T-helper 2 cell treated with Interferon-gamma antibody and Interleukin-4, amounts not matched to agents 100 ng/mL and 5 ng/mL, for 36 hours (primary cell): ENCODE results near the gene ZNF839. TPM values are rescaled to one million over a fixed set of nuclear protein-coding genes. Genes with fewer than 3 reads are reported as not detected.

ENCODE experiments used
- intact Hi-C: fragments of 100-400 bp; cut with micrococcal nuclease; formaldehyde crosslinking; loops from one replicate; pipeline ENCODE4 v1.15.1; 2023
- total RNA-seq: library from RNA; stranded (reverse); gene quantifications from 2 replicates; pipeline ENCODE4 v1.2.3, GENCODE V29; 2022

ZNF839 gene
- total RNA-seq, 1 donor from 2014 or later: 14.6 TPM

- intact Hi-C loops: no loop called here
These were observed 55.6 kb downstream of the ZNF839 start for GRCh38 chr14:102375119-102375518.

- intact Hi-C loops: no loop called here
These were observed 58.1 kb downstream of the ZNF839 start for GRCh38 chr14:102377696-102378095.

DNA sequence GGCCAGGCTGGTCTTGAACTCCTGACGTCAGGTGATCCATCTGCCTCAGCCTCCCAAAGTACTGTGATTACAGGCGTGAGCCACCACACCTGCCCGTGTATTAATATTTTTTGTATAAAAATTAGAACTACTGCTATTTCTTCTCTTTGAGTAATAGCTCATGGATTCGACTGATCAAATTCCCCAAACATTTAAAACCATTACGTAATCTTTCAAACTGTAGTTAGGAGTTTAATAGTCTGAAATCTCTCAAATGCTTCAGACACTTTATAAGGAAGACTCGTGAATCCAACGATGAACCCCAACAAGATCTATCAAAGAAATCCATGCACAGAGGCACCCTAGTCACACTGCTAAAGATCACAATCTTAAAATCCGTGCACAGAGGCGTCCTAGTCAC lies 59.3 kb downstream of the ZNF839 start:
- intact Hi-C loops: no loop called here

- intact Hi-C loops: no loop called here
These were observed 67.5 kb downstream of the ZNF839 start for GRCh38 chr14:102387086-102387485.

GRCh38 chr14:102389246-102389645 lies 69.7 kb downstream of the ZNF839 start:
- intact Hi-C loops: no loop called here

- intact Hi-C loops: no loop called here
These were observed 70.7 kb downstream of the ZNF839 start for GRCh38 chr14:102390064-102390855.

Other genes with a start within 250 kb of the ZNF839 start
- gene HSP90AA1, start 232.7 kb upstream of the ZNF839 start, total RNA-seq: 771 and 780 TPM in 2 replicates
- gene WDR20, start 179.8 kb upstream of the ZNF839 start, total RNA-seq: 36.0 and 36.2 TPM in 2 replicates
- gene MOK, start 14.6 kb upstream of the ZNF839 start, total RNA-seq: 2.6 and 3.8 TPM in 2 replicates
- 28.2 and 32.5 TPM in 2 replicates for gene CINP, start 43.1 kb downstream of the ZNF839 start, total RNA-seq
- gene TECPR2, start 43.2 kb downstream of the ZNF839 start, total RNA-seq: 9.3 and 11.4 TPM in 2 replicates
- 7.6 and 9.0 TPM in 2 replicates for gene ANKRD9, start 190.0 kb downstream of the ZNF839 start, total RNA-seq